ENCODE results near the gene SIGLEC12.
"Not testable (repeated sequence)": the region's sequence is repeated elsewhere in the genome, so short reads cannot be mapped to it uniquely, and the experiment has no call there.

SIGLEC12 gene

DNA sequence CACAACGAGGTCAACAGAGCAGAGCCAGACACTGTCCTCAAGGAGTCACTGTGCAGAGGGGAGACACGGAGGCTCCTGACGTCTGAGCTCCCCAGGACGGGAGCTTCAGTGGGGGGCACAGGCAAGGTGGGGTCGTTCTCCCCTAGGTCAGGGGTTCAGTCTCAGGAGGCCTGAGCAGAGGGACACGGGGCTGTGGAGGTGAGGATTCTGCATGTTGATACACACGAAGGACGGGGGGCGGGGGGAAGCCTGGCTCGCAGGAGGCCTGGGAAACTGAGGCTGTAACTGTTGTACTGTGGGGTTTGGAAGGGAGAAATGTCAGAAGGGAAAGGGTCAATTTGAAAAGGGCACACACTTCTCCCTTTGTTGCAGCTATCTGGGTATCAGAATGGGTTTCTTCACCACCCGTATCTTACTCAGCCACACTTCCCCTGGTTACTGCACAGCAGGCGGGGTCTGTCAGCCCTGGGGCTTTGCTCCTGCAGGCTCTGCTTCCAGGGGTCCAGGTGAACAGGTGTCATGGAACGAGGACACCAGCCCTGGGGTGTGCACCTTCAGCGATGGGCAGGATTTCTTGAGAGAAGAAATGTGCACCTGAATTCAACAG lies 42.6 kb downstream of the SIGLEC12 start:
- DNase-seq (ENCODE audit: low read depth in 2 of 2): no peak

GRCh38 chr19:51458051-51458645 lies 43.5 kb downstream of the SIGLEC12 start, which contains the start of gene SIGLEC8:
Gene SIGLEC8, minus strand, starts transcription at chr19:51458454. Its CDS starts 67 bp downstream, at chr19:51458387.
- DNase-seq (ENCODE audit: low read depth in 2 of 2): no peak

DNA sequence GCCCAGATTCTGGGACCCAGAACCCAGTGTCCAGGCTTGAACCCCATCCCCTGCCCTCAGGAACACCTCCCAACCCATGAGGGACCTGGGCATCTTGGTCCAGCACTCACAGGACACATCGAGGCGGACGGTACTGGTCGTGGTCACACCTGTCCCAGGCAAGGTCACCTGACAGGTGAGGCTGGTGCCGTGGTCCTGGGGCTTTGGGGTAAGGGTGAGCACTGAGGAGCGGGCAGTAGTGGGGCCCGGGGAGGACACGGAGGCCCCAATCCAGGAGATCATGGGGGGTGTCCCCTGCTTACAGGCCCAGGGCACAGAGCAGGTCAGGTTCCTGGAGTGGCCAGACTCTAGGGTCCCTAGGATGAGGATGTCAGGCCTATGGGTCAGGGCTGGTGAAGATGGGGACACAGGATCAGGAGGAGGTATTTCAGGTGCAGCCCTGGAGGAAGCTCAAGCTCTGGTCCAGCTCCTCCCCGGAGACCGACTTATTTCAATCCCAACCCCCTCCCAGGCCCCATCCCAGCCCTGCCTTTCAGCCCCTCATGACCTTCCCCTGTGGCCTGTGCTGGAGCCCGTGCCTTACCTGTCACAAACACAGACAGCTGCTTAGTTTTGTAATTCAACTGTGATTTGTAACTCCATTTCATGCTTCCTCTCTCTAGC lies 44.1 kb downstream of the SIGLEC12 start:
- no peak for DNase-seq (ENCODE audit: low read depth in 2 of 2)

- no peak for DNase-seq (ENCODE audit: low read depth in 2 of 2)
Observed at GRCh38 chr19:51456541-51457290, 44.9 kb downstream of the SIGLEC12 start.

DNA sequence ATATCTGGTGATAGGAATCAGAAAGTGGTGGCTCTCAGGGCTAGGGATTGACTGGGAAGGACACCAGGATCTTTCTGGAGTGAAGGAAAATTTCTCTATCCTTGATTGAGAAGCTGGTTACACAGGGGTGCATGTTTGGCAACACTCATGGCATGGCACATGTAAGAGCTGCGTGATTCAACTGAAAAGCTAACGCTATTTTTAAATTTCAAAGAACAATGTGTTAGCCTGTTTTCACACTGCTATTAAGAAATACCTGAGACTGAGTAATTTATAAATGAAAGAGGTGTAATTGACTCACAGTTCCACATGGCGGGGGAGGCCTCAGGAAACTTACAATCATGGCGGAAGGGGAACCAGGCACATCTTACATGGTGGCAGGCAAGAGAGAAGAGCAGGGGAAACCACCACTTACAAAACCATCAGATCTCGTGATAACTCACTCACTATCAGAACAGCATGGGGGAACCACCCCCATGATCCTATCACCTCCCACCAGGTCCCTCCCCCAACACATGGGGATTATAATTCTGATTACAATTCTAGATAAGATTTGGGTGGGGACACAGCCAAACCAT lies 50.8 kb downstream of the SIGLEC12 start:
- peak in 1 of 2 experiments; percentile 36 for DNase-seq (ENCODE audit: low read depth in 2 of 2)

DNA sequence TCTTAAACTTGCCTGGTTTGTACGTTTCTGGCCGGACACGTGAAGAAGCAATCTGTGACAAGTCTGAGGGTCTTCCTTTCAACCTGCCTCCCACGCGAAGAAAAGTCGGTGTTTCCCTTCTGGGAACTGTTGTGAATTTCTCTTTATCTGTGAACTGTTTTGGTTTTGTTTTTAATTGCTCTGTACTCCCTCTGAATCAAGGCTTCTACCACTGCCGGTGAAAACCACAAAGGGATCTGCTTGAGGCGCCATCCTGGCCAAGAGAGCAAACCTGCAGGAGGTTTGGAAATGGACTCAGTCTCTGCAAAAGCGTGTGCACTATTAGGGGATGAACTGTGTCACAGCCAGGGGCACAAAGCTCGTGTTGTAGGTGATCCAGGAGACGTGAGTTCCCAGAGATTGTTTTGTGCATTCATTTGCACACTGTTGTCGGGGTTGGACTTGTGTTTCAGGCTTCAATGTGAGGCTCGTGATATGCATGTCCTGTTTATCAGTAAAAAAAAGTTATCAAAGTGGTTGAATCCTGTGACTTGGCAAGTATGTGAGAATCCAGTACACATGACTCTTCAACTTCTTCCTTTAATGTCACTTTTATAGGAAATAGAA lies 53.1 kb downstream of the SIGLEC12 start:
- DNase-seq (ENCODE audit: low read depth in 2 of 2): peak in 1 of 2 experiments; percentile 59

DNA sequence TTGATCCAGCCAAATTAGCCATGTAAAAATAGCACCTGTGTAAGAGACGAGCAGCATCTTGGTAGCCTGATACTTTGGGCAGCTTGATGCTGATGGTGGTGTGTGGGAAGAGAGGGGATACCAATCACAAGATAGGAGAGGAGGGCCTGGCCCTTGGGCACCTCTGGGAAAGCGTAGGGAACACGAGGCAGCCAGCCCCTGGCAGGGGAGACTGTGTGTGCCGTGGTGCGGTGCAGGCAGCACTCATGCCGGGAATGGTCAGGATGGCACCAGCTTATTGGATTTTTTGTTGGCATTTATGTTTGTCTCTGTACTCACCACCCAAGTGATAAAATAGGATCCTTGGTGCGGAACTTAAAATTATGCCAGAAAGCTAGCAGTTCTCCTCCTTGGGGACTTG lies 53.6 kb downstream of the SIGLEC12 start:
- DNase-seq (ENCODE audit: low read depth in 2 of 2): no peak

DNA sequence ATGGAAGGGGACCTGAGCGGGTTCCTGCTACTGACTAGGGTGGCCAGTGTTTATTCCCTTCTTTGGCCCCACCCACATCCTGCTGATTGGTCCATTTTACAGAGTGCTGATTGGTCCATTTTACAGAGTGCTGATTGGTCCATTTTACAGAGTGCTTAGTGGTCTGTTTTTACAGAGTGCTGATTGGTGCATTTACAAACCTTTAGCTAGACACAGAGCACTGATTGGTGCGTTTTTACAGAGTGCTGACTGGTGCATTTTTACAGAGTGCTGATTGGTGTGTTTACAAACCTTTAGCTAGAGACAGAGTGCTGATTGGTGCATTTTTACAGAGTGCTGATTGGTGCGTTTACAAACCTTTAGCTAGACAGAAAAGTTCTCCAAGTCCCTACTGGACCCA lies 54.1 kb downstream of the SIGLEC12 start:
- not testable (repeated sequence) for DNase-seq (ENCODE audit: low read depth in 2 of 2)

DNA sequence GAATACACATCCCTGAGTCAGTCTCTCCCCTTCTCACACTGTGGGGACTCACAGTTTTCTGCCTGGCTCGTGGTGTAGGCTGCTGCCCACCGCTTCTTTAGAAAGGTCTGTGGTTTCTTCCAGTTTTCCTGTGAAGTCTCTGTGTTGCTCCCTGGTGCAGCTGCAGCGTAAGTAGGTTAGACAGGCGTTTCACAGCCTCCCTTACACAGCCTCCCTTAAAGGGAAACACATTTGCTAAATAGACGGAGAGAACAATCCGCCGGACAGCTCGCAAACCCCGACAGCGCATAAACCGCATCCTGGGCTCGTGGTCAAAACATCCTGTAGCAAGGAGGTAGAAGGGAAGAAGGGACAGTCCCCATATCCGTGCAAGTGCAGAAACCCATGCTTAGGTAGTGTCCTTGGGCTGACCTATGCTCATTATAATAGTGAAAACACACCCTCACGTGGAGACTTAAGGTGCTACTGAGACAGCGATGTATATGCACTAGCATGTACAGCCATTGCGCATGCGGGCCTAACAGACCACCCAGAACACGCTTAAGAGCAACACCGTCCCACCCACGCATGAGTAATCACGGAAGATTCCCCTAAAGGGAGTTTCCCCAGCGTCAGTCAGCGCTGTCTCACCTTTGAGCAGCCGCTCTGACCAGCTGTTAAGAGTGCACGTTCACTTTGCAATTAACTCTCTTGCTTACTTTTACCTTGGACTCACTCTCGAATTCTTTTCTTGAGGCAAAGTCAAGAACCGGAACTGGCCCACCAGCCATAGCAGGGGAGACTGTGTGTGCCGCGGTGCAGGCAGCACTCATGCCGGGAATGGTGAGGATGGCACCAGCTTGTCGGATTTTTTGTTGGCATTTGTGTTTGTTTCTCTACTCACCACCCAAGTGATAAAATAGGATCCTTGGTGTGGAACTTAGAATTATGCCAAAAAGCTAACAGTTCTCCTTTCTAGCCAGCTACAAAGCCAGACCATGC lies 59.9 kb downstream of the SIGLEC12 start:
- peak; percentile 83 to 88 for DNase-seq (ENCODE audit: low read depth in 2 of 2)

Measured in stimulated activated CD4-positive, alpha-beta T cell treated with anti-CD3 and anti-CD28 coated beads, Interleukin-12 subunit alpha, Interleukin-12 subunit beta, amount 100 ng/mL, for 24 hours (primary cell).